DLD1 (cell line): ENCODE measurements around the gene OFD1.

Source experiments
- in situ Hi-C: cut with HindIII; loops from 2 replicates; pipeline ENCODE4 v1.10.0; 2017; ENCODE audit warnings: low sequenced_read_pairs

Gene OFD1

DNA sequence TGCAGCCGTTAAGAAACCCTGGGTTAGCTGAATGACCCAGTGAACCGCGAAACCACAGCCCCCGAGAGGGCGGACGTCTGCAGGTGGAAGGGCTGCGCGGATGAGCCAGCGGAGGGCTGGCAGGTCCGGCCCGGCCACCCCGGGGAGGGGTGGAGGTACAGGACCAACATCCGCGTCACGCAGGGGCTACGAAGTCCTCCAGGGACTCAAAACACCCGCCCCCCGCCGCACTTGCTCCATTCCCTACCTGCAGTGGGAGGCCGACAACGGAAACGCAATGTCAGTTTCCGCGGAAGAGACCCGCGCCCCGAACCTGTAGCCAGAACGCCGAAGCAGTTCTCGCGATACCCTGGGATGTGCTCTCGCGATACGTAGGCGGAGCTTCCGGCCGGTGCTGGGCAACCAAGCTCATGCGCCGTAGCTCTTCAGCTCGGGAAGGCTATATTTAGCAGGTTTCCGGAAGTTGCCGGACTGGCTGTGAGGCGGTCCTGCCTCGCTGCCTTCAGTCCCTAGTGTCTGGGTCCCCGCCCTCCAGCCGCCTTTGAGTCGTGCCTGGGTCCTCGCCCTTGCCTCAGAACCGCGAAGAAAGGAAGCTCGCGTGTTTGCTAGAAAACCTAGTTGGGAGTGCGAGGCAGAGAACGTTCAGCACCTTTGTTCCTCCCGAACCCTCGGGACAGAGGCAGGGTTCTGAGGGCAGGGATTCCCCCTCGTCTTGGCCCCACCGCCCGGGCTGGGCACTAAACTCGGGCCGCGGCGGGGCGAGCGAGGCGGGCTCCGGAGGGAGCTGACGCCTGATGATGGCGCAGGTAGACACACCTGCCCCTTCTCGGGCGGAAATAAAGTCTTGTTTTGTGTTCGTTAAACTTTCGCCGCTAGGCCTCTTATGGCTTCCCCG is at the start of gene OFD1, which contains the start of gene TRAPPC2:
Gene OFD1, plus strand, starts transcription at position 471 of the 895 bp plus-strand sequence. Its CDS starts 324 bp downstream, at position 795.
Gene TRAPPC2, minus strand, starts transcription at position 343 of the 895 bp plus-strand sequence. CDS start 14,657 bp downstream, outside the sequence.
- in situ Hi-C loops = no loop called here

DNA sequence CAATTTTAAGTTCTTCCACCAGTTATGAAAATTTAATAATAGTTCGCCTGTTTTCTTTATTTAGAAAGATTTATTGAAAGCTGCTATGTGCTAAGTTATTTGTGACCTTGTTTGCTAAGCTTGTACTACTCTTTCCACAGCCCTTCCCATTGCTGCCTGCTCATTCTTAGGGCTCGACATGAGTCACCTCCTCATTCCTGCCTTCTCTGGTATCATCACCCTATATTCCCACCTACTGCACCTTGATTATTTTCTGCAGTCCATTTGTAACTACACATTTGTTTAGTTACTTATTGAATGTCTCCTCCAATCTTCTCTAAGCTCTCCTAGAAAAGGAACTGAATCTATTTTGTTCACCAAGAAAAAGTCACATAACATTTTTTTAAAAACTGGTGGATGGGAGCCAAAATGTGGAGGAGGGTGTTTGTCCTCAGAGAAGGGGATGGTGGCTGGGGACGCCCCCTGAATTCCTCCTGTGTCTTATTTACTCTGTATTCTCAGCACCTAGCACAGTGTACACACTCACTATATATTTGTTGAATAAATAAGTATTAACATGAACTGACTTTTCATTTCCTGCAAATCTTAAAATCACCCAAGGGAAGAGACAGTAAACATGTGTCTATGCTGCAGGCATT is 49.3 kb upstream of the OFD1 start:
- in situ Hi-C loops = no loop called here

GRCh38 chrX:13687203-13687602 is 47.3 kb upstream of the OFD1 start:
- in situ Hi-C loops = no loop called here

DNA sequence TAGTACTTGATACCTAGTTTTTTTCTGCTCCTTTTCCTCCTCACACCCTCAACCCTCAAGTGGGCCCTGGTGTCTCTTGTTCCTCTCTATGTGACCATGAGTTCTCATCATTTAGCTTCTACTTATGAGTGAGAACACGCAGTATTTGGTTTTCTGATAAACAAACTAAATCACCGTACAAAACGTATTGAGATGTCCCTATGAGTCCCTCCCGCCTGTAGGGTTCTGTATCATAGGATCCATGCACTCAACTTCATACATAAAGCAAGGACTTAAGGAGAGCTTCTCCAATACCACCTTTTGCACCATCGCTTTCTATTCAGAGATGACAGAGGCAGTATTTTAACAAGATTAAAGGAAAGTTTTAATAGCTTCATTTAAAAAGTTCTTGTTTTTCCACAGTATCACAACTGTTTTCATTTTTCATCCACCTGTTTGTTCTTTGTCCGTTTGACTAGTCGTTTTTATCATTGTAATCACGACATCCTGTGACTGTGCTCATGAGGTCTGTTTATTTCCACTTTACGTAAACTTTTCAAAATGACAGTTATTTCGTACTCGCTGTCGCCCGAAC is 46.1 kb upstream of the OFD1 start:
- in situ Hi-C loops = no loop called here

- in situ Hi-C loops = no loop called here
Observed at GRCh38 chrX:13688958-13689740, 45.4 kb upstream of the OFD1 start, which contains the start of gene RAB9A. RAB9A (plus strand) TSS chrX:13689128; CDS start chrX:13708747, 19,619 bp downstream.

DNA sequence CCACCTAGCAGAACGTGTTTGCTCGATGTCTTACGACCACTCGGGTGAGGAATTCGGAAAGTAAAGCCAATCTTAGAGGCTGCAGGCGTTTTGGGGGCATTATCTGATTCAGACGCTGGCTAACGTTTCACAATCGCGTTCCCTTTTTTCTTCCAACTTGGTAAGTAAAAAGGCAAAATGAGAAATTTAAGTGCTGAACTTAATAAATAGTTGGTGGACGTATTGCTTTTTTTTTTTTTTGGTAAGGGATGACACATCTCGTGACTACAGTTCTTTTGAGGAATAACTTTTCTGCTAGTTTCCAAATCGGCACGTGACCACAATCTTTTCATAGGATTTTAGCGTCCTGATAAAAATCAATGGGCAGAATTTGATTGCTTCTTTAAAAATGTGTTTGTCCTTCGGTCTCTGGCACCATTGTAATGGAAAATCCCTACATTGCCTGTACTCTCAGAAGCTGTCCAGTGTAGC is 44.8 kb upstream of the OFD1 start:
- in situ Hi-C loops = no loop called here

GRCh38 chrX:13690836-13691235 is 43.7 kb upstream of the OFD1 start:
- in situ Hi-C loops = no loop called here

DNA sequence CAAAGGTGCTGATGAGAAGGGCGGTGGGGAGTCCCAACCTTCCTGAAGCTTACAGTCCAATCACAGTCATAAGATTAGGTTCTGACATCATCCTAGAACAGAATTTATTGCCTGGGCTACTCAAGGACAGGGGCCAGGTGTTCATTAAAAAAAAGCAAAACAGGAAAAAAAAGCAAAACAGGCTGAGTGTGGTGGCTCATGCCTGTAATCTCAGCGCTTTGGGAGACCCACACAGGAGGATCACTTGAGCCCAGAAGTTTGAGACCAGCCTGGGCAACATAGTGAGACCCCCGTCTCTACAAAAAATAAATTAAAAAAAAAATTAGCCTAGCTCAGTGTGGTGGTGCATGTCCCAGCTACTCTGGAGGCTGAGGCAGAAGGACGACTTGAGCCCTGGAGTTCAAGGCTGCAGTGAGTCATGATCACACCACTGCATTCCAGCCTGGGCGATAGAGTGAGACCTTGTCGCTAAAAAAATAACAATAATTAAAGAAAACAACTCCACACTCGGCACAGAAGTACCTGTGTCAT is 42.6 kb upstream of the OFD1 start:
- in situ Hi-C loops = no loop called here

DNA sequence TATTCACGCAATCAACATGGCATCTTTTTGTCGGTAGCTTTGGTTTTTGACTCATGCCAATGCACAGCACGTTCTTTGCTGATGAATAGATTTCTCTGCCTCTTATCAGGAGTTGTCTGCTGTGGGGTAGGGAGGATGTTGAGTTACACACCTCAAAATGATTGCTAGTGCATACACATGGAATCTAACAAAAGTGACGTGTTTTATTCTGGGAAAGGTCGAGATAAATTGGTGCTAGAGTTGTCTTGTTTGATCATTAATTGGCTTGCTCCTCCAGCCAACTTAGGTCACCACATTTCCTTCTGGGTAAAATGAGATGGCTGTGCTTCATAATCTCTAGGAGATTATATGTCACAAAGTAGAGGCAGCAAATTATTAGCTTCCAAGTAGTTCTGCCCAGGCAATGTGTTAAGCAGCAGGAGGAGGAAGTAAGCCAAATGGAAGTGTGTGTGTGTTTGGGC is 41.7 kb upstream of the OFD1 start:
- in situ Hi-C loops = no loop called here

DNA sequence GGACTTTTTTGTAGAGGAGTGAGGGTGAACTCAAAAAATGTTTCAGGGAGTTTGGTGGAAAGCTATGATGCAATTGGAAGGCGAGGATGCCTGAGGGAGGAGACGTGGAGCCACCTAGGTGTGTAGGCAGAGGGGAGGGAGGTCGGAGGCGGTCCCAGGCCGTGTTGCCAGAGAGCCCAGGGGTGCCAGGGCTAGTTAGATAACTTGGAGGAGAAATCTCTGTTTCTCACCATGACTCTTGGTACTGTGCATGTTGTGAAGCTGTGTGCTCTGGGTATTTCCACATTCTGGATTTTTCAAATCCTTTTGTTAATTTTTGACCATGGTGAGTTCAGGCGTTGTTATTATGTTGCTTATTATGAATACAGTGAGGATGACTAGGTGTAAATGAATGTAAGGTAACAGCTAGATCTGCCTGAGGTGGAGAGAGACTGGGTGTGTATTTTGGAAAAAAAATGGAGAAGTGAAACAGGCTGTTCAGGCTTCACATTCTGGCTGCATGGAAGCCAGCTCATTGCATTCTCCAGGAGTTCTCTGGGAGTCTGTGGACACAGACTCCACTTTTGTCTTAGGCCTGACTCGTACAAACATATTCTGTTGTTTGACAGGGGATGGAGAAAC is 41.1 kb upstream of the OFD1 start:
- in situ Hi-C loops = no loop called here

DNA sequence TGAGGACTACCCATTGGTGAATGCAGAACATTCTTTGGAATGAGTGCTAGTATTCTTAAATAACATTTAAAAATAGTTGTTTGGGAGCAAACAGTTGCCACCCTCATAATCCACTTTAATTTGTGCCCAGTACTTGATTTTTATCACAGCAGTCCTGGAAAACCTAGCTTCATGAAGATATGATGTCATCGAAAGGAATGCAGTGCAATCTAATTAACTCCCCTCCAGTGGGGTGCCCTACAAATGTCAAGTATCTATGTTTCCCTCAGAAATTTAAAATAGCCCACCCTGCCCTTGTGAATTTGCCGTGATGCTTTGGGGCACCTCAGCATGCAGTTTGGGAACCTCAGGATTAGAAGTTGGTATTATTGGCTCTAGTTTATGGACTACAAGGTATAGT is 40.2 kb upstream of the OFD1 start:
- in situ Hi-C loops = no loop called here

DNA sequence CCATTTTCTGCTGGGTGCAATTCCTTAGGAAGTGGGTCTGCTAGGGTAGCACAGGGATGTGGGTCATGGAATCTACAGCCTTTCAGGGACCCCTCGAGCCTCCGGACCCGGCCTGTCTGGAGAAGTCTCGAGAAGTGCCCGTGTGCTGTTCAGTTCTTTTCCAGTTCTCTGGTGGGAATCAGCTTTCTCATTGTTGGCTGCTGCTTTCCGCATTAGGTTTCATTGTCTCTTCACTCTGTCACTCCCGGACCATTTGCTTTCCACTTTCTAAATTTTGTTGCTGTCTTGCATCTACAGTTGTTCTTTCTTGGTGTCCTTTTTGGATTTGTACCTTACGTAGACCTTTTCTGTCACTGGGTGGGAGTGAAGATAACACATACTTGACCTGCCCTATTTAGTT is 39.6 kb upstream of the OFD1 start:
- in situ Hi-C loops = no loop called here

DNA sequence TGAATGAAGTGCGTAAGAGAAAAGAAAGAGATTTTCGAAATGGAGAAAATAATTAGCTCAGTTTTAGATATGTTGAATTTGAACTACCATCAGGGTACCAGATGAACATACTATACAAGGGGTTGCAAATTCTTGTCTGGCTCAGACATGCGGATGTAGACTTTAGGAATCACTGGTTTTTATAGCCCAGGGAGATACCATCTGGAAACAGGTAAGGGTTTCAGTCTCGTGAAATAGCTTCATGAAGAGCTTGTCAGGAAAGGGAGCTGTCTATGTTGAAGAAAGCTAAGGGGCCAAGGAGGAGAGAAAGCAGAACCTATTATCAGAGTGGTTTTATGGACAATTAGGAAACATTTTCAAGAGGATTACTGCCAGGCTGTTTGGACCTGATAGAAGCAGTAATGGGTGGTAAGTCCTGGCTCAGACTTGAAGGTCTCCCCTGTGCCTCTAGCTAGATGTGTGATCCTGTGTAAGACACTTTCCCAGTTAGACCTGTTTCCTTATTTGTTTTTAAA is 38.9 kb upstream of the OFD1 start:
- in situ Hi-C loops = no loop called here

DNA sequence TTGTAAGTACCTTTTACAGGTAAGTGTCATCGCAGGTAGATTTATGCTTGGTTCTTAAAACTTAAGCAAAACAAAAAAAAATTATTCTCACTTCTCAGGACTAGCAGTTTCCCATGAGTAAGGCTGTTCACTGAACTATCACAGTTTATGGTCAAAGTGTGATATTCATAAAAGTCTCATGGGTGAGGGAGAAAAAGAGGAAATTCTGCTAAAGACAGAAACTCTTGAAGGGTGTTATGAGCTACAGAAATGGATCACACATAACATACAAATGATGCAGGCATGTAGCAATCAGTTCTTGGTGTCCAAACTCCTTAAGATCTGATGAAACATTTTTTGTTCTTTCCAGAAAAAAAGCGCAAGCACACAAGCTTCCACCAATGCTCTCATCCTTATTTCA is 37.1 kb upstream of the OFD1 start:
- in situ Hi-C loops = no loop called here

DNA sequence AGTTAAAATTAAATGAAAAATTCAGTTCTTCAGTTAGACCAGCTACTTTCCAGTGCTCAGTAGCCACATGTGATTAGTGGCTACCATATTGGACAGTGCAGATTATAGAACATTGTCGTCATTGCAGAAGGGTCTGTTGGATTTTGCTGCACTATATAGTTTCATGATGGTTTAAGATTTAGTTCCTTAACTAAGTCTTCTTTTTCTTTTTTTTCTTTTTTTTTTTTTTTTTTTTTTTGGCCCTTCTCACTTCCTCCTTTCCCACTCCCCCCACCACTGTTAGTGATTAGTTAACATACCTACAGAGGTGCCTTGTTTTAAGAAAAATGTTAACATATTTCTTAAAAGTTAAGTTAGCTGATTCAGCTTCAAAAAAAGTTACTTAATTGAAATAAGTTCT is 36.6 kb upstream of the OFD1 start:
- in situ Hi-C loops = no loop called here

GRCh38 chrX:13698432-13698831 is 36.1 kb upstream of the OFD1 start:
- in situ Hi-C loops = no loop called here

- in situ Hi-C loops = no loop called here
Observed at GRCh38 chrX:13699183-13699826, 35.2 kb upstream of the OFD1 start.

DNA sequence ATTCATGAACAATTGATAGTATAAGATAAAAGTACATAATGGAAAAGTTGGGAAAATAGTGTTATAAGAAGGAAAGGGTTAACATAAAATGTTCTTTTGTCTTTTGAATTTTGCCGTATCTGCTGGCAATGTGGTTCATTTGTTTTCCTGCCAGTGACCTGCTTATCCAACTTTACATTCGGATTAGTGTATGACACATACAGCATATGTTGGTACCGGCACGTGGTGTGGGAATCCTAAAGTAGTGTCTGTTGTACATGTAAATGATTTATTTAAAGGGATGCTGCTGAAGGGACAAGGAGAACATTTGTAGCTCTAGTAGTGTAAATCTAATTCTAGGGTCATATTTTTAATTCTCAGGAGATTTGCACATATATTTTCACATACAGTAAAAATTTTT is 34.2 kb upstream of the OFD1 start:
- in situ Hi-C loops = no loop called here

DNA sequence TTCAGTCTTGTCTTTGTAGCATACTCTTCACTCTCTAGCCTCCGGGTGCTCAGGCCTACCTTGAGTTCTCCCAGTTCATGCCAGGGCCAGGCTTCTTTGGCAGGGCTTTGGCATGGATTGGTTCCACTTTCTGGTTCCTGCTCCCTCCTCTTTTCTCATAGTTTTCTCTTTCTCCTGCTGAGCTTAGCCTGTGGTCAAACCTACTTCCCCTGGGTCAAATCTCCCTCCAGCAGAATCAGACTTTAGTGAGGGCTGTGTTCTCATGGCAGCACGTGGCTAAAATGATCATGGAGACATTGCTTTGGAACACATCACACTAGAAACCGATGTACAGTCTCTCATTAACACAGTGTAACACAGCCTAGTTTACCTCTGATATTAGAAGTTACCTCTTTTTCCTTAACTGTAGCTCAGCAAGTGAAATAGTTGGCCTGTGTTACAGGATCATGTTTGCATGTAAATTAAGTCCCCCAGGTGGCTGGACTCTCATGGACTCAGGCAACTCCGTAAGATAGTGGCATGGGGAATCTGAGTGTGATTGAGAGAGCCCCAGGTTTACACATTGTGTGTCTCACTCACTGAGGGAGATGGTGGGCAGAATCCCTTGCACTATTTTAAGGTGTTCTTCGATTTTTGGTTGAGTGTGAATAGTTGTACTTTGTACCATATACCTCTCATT is 32.3 kb upstream of the OFD1 start:
- in situ Hi-C loops = no loop called here
